GM12872 (cell line): ENCODE data around the gene CABYR.

Experiments used
- TF ChIP-seq, protein P1 (sequence below): IDR thresholded peaks from 3 replicates; pipeline ENCODE4 v1.5.1; 2011; ENCODE audit warnings: low read depth, mild to moderate bottlenecking, low read length, moderate library complexity; ENCODE audit not compliant: insufficient read depth

CABYR gene

DNA sequence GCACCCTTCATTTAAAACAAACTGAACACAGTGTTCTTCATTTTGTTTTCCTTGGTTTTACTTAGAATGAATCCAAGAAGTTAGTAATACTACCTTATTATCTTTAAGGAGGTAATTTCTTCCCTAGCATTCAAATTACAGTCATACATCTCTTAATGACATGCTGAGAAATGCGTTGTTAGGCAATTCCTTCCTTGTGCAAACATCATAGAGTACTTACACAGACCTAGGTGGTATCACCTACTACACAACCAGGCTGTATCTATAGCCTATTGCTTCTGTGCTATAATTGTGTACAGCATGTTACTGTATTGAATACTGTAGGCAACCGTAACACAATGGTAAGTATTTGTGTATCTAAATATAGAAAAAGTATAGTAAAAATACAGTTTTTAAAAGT lies 8.4 kb upstream of the CABYR start:
- TF ChIP-seq, protein P1, sequence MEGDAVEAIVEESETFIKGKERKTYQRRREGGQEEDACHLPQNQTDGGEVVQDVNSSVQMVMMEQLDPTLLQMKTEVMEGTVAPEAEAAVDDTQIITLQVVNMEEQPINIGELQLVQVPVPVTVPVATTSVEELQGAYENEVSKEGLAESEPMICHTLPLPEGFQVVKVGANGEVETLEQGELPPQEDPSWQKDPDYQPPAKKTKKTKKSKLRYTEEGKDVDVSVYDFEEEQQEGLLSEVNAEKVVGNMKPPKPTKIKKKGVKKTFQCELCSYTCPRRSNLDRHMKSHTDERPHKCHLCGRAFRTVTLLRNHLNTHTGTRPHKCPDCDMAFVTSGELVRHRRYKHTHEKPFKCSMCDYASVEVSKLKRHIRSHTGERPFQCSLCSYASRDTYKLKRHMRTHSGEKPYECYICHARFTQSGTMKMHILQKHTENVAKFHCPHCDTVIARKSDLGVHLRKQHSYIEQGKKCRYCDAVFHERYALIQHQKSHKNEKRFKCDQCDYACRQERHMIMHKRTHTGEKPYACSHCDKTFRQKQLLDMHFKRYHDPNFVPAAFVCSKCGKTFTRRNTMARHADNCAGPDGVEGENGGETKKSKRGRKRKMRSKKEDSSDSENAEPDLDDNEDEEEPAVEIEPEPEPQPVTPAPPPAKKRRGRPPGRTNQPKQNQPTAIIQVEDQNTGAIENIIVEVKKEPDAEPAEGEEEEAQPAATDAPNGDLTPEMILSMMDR = no peak

DNA sequence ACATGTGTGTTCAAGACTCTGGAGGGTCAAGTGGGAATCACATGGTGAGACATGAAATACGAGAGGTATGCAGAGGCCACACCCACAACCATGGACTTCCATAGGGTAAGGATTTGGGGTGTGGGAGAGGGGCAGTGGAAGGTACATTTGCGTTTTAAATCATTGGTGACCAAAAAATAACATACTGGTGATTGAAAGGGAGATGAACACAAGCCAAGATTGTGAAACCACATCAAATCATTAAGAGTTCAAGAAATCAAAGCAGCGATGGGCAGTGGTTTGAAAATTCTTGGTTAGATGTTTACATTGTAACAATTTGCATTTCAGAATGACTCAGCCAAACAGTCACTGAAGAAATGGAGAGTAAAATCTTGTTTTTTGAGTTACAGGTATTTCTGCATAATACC lies 1.9 kb upstream of the CABYR start:
- TF ChIP-seq, protein P1 = no peak

DNA sequence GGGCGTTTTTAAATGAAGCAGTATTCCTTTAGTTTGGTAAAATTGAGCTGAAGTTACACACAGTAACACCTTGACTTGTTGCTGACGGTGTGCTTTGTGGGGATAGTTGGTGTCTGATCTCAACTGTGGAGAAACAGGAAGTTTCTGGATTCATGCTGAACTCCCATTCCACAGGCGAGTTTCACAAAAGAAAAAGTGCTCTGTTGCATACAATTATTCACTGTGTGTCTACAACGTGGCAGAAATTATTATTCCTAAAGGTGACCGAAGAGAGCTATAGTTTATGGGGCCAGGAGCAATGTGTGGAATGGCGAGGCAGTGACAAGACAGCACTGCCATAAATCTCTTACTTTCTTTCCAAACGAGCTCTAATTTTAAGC lies 463 bp upstream of the CABYR start:
- TF ChIP-seq, protein P1 = no peak

DNA sequence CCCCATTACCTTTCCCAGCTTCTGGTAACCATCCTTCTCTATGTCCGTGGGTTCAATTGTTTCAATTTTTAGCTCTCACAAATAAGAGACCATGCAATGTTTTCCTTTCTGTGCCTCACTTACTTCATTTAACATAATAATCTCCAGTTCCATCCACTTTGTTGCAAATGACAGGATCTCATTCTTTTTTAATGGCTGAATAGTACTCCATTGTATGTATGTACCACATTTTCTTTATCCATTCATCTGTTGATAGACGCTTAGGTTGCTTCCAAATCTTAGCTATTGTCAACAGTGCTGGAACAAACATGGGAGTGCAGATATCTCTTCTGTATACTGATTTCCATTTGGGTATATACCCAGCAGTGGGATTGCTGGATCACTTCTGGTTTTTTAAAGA lies 1.8 kb downstream of the CABYR start:
- TF ChIP-seq, protein P1 = no peak

DNA sequence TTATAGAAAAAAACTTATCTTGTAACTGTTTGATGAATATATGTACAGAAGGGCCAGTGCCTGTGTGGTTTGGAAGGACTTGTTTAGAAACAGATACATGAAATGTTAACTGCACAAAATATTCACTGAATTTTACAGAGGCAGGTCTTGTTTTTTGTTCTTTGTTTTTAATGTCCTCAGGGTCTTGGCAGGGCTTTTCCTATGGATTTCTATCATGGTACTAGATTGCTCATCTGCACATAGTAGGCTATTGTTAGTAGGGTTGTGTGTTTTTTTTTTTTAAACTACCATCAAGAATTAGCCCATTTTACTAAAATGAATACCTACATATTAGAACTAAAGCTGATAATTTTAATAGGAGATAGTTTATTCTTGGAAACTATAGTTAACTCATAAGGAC lies 3.5 kb downstream of the CABYR start:
- TF ChIP-seq, protein P1 = no peak

GRCh38 chr18:24153397-24153796 lies 14.5 kb downstream of the CABYR start:
- TF ChIP-seq, protein P1 = no peak

DNA sequence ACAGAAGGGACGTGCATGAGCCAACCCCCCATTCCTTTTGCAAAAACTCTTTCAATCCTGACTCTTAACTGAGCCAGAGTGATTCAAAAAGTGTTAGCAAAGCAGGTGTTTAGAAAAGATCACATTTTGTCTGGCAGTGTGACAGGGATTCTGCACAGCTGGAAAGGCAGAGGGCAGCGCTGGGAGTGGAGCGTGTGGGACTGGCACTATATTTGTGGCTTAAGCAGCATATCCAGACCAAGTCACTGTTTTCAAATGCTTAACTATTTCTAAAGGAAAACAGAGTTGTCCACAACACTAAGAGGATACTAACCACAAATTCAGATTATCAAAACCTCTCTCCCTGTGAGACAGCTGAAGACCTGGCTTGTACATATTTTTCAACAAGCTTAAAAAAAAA lies 19.0 kb downstream of the CABYR start:
- TF ChIP-seq, protein P1 = no peak

DNA sequence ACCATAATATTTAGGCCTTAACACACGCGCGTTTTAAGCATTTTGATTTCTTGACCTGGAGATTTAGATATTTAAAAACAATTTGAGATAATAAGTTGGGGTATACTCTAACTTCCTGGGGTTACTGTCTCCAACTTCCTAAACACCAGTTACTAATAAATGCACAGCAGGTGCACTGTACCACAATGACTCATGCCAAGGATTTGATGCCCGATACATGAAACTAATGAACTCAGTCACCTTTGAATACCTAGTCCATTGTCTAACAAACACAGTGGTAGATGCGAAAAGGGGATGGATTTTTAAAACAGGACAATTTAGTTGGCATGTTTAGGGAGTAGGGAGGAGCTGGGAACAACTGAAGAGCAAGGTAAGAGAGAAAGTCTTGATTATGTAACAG lies 21.2 kb downstream of the CABYR start:
- TF ChIP-seq, protein P1 = no peak
